ENCODE measurements around the gene ABLIM2.

ABLIM2 gene

GRCh38 chr4:8082517-8083055 lies 76.0 kb downstream of the ABLIM2 start:
- no peak for DNase-seq

- DNase-seq, result no peak
Observed at GRCh38 chr4:8081621-8082516, 76.7 kb downstream of the ABLIM2 start.

- DNase-seq, result no peak
Observed at GRCh38 chr4:8081171-8081570, 77.4 kb downstream of the ABLIM2 start.

- DNase-seq, result no peak
Observed at GRCh38 chr4:8080754-8081065, 77.9 kb downstream of the ABLIM2 start.

GRCh38 chr4:8079916-8080753 lies 78.5 kb downstream of the ABLIM2 start:
- no peak for DNase-seq

- no peak for DNase-seq
Observed at GRCh38 chr4:8079031-8079885, 79.4 kb downstream of the ABLIM2 start.

- no peak for DNase-seq
Observed at GRCh38 chr4:8078610-8079015, 80.0 kb downstream of the ABLIM2 start.

- DNase-seq, result no peak
Observed at GRCh38 chr4:8078109-8078494, 80.5 kb downstream of the ABLIM2 start.

GRCh38 chr4:8077181-8078108 lies 81.2 kb downstream of the ABLIM2 start:
- DNase-seq, result no peak

- DNase-seq, result no peak
Observed at GRCh38 chr4:8076023-8076422, 82.6 kb downstream of the ABLIM2 start.

- DNase-seq, result no peak
Observed at GRCh38 chr4:8073206-8073863, 85.3 kb downstream of the ABLIM2 start.

- no peak for DNase-seq
Observed at GRCh38 chr4:8072235-8072968, 86.2 kb downstream of the ABLIM2 start.

- no peak for DNase-seq
Observed at GRCh38 chr4:8071766-8072165, 86.8 kb downstream of the ABLIM2 start.

GRCh38 chr4:8070736-8071718 lies 87.6 kb downstream of the ABLIM2 start:
- DNase-seq, result no peak

GRCh38 chr4:8069102-8069752 lies 89.4 kb downstream of the ABLIM2 start:
- no peak for DNase-seq

- no peak for DNase-seq
Observed at GRCh38 chr4:8067945-8068896, 90.4 kb downstream of the ABLIM2 start.

GRCh38 chr4:8067274-8067936 lies 91.2 kb downstream of the ABLIM2 start:
- no peak for DNase-seq
